HEK293 (cell line): ENCODE measurements around the gene THTPA.

Source experiments
- CTCF ChIA-PET: fragments of 350-600 bp; formaldehyde crosslinking; extraction: SDS; loops from one replicate; lab custom pipeline; 2021; ENCODE audit warnings: antibody characterized with exemption; lab: Yijun Ruan, JAX
- POLR2A ChIA-PET: fragments of 300-600 bp; formaldehyde crosslinking; extraction: SDS; loops from one replicate; lab custom pipeline; 2020; ENCODE audit warnings: antibody characterized with exemption, inconsistent platforms; lab: Yijun Ruan, JAX
- H3K27ac ChIP-seq: fragments of 200-500 bp; sonication (Bioruptor generic); 2 replicates; pipeline ENCODE4 v1.5.1; 2014; ENCODE audit warnings: low read depth, low read length, control low read depth, inconsistent platforms; ENCODE audit errors: extremely low read depth
- H3K36me3 ChIP-seq, 2 experiments: fragments of 200-500 bp in 1 of 2; sonication (Bioruptor generic) in 1 of 2; 1 replicate in 1 of 2; 2 replicates in 1 of 2; pipeline ENCODE4 v1.5.1; 2014 to 2017; ENCODE audit warnings: inconsistent platforms in 2 of 2, low read length in 2 of 2; ENCODE audit not compliant: control insufficient read depth in 2 of 2, insufficient read depth in 1 of 2
- H3K4me1 ChIP-seq: fragments of 200-500 bp; sonication (Bioruptor generic); 2 replicates; pipeline ENCODE4 v1.5.1; 2014; ENCODE audit warnings: mild to moderate bottlenecking, low read length, inconsistent platforms; ENCODE audit not compliant: control insufficient read depth, insufficient read depth
- H3K4me3 ChIP-seq: 2 replicates; pipeline ENCODE4 v1.5.1; 2011; ENCODE audit warnings: low read depth, mild to moderate bottlenecking, control low read depth, low read length, moderate library complexity
- H3K9me3 ChIP-seq: fragments of 200-500 bp; sonication (Bioruptor generic); 2 replicates; pipeline ENCODE4 v1.5.1; 2014; ENCODE audit warnings: low read depth, low read length, inconsistent platforms; ENCODE audit not compliant: control insufficient read depth, insufficient read depth
- CTCF ChIP-seq: fragments of 450-650 bp; formaldehyde crosslinking; IDR thresholded peaks from 2 replicates; pipeline ENCODE4 v1.5.1; 2016; ENCODE audit warnings: missing biosample characterization, missing genetic modification characterization
- MZF1 ChIP-seq: fragments of 450-650 bp; formaldehyde crosslinking; IDR thresholded peaks from 2 replicates; pipeline ENCODE4 v1.5.1; 2017; ENCODE audit warnings: missing biosample characterization, missing genetic modification characterization, borderline replicate concordance
- SCRT2 ChIP-seq: fragments of 450-650 bp; formaldehyde crosslinking; IDR thresholded peaks from 2 replicates; pipeline ENCODE4 v1.5.1; 2016; ENCODE audit warnings: missing biosample characterization, missing genetic modification characterization
- ZNF114 ChIP-seq: fragments of 450-650 bp; formaldehyde crosslinking; IDR thresholded peaks from 2 replicates; pipeline ENCODE4 v1.5.0; 2017; ENCODE audit warnings: missing biosample characterization, missing genetic modification characterization
- ZNF133 ChIP-seq: fragments of 450-650 bp; formaldehyde crosslinking; IDR thresholded peaks from 2 replicates; pipeline ENCODE4 v1.5.1; 2016; ENCODE audit warnings: missing biosample characterization, missing genetic modification characterization
- ZNF366 ChIP-seq: fragments of 450-650 bp; formaldehyde crosslinking; conservative IDR thresholded peaks from 2 replicates; pipeline ENCODE4 v1.5.1; 2016; ENCODE audit warnings: missing biosample characterization, missing genetic modification characterization
- ZNF37A ChIP-seq: fragments of 450-650 bp; IDR thresholded peaks from 2 replicates; pipeline ENCODE4 v1.5.1; 2018; ENCODE audit warnings: missing biosample characterization, missing genetic modification characterization
- ZNF398 ChIP-seq: fragments of 450-650 bp; formaldehyde crosslinking; IDR thresholded peaks from 2 replicates; pipeline ENCODE4 v1.5.1; 2017; ENCODE audit warnings: missing biosample characterization, missing genetic modification characterization
- ZNF701 ChIP-seq: fragments of 450-650 bp; formaldehyde crosslinking; IDR thresholded peaks from 2 replicates; pipeline ENCODE4 v1.5.1; 2016; ENCODE audit warnings: missing biosample characterization, missing genetic modification characterization
- ZNF777 ChIP-seq: fragments of 450-650 bp; formaldehyde crosslinking; IDR thresholded peaks from 2 replicates; pipeline ENCODE4 v1.5.1; 2017; ENCODE audit warnings: missing biosample characterization, missing genetic modification characterization, borderline replicate concordance
- ZNF791 ChIP-seq: fragments of 450-650 bp; formaldehyde crosslinking; IDR thresholded peaks from 2 replicates; pipeline ENCODE4 v1.5.1; 2016; ENCODE audit warnings: missing biosample characterization, missing genetic modification characterization
- TF ChIP-seq, protein P1 (sequence below): sonication (generic); formaldehyde crosslinking; IDR thresholded peaks from 2 replicates; pipeline ENCODE4 v1.8.1; 2022; ENCODE audit warnings: mild to moderate bottlenecking, moderate library complexity, missing genetic modification reagents
- TF ChIP-seq, protein P2 (sequence below): fragments of 450-650 bp; formaldehyde crosslinking; IDR thresholded peaks from 2 replicates; pipeline ENCODE4 v1.5.1; 2016; ENCODE audit warnings: missing biosample characterization, missing genetic modification characterization

Gene THTPA

DNA sequence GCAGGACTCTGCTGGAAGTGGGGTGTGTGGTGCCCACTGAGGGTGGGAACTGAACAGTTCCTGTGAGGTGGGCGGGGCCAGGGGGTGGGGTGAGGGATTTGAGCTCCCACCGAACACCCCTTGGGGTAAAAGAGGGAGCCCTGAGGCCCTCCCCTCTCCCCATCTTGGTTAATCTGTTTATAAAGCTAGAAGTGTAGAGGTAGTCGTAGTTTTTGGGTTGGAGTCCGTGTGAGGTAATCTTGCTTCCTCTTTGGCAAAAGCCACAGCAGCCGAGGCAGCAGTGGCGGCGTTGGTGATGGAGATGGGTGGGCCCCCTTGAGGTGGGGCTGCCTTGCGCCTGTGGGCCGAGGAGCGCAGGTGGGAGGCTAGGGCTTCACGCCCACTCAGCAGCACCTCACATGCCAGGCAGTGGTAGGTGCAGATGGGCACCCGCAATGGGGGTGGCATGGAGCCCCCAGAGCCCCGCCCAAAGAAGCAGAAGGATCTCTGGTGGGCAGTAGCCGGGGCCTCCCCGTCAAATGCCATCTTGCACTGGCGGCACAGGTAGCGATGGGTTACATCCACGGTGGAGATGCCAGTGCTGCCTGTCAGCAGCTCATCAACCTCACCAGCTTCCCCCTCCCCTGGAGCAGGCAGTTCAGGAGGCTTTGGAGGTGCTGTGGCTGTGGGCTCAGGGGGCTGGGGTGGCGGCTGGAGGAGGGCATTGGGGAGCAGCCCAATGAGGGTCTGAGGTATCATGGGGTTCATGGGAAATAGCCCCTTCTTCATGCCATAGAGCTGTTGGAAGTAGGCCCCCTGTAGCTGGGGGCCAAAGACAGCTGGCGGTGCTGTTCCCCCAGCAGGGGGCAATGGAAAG is 34.1 kb upstream of the THTPA start:
- no peaks in the 10 kb centered on the region for H3K9me3 ChIP-seq
- H3K36me3 ChIP-seq = peaks cover 0 to 15% of the 10 kb centered on the region in 2 experiments; a peak in 1 of 3 replicates
- ChIA-PET CTCF (interaction anchor here (0.7 to 1.3 kb wide), 3 partner anchors 17 to 50 kb away, joined by 3 to 4 read pairs (median 3); no protein-coding TSS in a partner anchor), POLR2A (no interaction called here)
- H3K27ac ChIP-seq = no peak overlapping the region
- TF ChIP-seq ZNF701 (tag by site-specific recombination) (no peak), SCRT2 (tag by site-specific recombination) (no peak), ZNF37A (tag by site-specific recombination) (no peak), ZNF398 (no peak), ZNF114 (tag by site-specific recombination) (no peak), MZF1 (no peak), ZNF366 (tag by site-specific recombination) (no peak), ZNF777 (tag by site-specific recombination) (no peak), ZNF133 (tag by site-specific recombination) (no peak), ZNF791 (tag by site-specific recombination) (no peak)
- TF ChIP-seq, protein P1, sequence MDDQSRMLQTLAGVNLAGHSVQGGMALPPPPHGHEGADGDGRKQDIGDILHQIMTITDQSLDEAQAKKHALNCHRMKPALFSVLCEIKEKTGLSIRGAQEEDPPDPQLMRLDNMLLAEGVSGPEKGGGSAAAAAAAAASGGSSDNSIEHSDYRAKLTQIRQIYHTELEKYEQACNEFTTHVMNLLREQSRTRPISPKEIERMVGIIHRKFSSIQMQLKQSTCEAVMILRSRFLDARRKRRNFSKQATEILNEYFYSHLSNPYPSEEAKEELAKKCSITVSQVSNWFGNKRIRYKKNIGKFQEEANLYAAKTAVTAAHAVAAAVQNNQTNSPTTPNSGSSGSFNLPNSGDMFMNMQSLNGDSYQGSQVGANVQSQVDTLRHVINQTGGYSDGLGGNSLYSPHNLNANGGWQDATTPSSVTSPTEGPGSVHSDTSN (CRISPR knock-in tag) = no peak
- H3K4me1 ChIP-seq = no peaks in the 10 kb centered on the region
- H3K4me3 ChIP-seq = no peak overlapping the region

DNA sequence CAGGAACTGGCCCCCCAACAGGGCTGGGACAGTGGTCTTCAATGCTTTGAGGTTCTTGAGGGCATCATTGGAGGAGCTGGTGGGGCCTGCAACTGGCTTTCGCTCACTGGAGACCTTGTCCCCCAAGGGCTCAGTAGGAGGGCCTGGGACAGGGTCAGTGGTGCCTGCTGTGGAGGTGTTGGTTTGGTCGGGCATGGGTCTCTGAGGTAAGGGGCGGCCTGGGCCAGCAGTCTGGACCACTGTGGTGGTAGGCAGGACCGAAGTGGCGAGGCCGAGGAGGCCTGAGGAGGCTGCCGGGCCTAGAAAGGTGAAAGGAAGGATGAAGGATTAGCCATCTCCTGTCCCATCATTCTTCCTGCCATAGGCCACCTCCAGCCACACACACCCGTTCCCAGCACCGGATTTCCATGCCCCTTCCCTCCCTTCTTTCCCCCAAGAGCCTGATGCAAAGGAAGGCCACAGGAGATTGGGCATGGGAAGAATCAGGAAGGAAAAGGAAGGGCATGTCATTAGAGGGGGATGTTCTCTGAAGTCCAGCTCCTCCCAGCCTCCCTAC is 33.4 kb upstream of the THTPA start:
- Histone ChIP-seq H3K4me1 (no peaks in the 10 kb centered on the region), H3K27ac (no peak overlapping the region), H3K36me3 (peaks cover 0 to 21% of the 10 kb centered on the region in 2 experiments; a peak in 2 of 3 replicates), H3K4me3 (no peak overlapping the region), H3K9me3 (no peaks in the 10 kb centered on the region)
- ChIA-PET POLR2A (no interaction called here), CTCF (interaction anchor here (1.0 kb wide), 1 partner anchor 36 kb away, joined by 4 read pairs; no protein-coding TSS in a partner anchor)
- TF ChIP-seq, protein P2, sequence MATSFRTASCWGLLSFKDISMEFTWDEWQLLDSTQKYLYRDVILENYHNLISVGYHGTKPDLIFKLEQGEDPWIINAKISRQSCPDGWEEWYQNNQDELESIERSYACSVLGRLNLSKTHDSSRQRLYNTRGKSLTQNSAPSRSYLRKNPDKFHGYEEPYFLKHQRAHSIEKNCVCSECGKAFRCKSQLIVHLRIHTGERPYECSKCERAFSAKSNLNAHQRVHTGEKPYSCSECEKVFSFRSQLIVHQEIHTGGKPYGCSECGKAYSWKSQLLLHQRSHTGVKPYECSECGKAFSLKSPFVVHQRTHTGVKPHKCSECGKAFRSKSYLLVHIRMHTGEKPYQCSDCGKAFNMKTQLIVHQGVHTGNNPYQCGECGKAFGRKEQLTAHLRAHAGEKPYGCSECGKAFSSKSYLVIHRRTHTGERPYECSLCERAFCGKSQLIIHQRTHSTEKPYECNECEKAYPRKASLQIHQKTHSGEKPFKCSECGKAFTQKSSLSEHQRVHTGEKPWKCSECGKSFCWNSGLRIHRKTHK (tag by site-specific recombination) = no peak
- no peak for TF ChIP-seq CTCF (tag by site-specific recombination)
